Astrocyte of the spinal cord (primary cell): Measurements from ENCODE around the gene AK5.
A peak's percentile ranks its signal among the peaks of the same experiment; 100 is the strongest.
"Not testable (repeated sequence)": the region's sequence is repeated elsewhere in the genome, so short reads cannot be mapped to it uniquely, and the experiment has no call there.

Experiments used
- DNase-seq: peaks from one replicate; pipeline ENCODE4 v3.0.0; 2011; ENCODE audit warnings: low read depth, low spot score
- H3K4me3 ChIP-seq: 2 replicates; pipeline ENCODE4 v1.5.1; 2011; ENCODE audit warnings: low read depth, mild to moderate bottlenecking, low read length, moderate library complexity
- in situ Hi-C: cut with HindIII; loops from 2 replicates; pipeline ENCODE4 v1.10.0; 2017; ENCODE audit warnings: low sequenced_read_pairs
- TF ChIP-seq, protein P1 (sequence below): IDR thresholded peaks from 2 replicates; pipeline ENCODE4 v1.5.1; 2012; ENCODE audit warnings: low read depth, mild to moderate bottlenecking, low read length, inconsistent platforms

The AK5 gene

DNA sequence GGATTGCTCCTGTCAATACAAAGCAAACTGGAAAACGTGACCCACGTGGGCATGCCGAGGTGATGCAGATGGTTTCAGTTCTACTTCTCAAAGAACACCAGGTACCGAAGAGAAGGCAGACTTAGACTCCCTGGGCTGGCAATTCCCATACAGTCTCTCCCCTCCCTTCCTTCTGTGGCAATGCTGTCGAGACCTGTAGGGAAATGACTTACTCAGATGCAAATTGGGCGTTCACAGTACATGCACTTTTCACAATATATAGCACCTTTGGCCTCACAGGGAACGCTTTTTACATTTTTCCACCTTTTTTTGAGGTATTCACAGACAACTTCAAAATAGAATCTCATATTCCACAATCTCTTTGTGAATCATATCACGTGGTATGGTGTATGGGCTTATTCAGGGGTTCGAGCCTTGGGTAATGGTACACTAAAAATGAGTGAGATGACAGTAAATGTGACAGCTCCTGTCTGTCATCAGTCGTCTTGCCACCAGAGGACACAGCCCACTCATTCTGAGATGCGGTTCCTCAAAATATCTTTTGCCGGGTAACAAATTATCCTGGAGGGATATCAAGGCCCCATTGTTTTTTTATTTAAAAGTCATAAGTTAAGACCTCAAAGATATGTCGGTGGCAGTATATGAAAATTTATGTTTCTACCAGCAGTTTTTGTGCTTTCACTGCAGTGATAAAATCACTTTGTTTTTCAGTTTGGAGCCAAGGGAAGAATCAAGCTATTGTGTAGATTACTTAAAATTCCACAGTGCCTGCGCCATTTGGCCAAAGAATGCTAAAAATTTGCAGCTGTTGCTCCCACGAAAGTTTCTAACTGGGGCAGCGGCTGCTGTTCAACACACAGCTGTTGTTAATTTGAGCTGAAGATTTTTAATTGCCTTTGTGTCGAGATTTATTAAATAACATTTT lies 232.3 kb downstream of the AK5 start:
- peak; percentile 85 for DNase-seq
- TF ChIP-seq, protein P1, sequence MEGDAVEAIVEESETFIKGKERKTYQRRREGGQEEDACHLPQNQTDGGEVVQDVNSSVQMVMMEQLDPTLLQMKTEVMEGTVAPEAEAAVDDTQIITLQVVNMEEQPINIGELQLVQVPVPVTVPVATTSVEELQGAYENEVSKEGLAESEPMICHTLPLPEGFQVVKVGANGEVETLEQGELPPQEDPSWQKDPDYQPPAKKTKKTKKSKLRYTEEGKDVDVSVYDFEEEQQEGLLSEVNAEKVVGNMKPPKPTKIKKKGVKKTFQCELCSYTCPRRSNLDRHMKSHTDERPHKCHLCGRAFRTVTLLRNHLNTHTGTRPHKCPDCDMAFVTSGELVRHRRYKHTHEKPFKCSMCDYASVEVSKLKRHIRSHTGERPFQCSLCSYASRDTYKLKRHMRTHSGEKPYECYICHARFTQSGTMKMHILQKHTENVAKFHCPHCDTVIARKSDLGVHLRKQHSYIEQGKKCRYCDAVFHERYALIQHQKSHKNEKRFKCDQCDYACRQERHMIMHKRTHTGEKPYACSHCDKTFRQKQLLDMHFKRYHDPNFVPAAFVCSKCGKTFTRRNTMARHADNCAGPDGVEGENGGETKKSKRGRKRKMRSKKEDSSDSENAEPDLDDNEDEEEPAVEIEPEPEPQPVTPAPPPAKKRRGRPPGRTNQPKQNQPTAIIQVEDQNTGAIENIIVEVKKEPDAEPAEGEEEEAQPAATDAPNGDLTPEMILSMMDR: no peak
- H3K4me3 ChIP-seq: no peak overlapping the region
- in situ Hi-C loops: no loop called here

DNA sequence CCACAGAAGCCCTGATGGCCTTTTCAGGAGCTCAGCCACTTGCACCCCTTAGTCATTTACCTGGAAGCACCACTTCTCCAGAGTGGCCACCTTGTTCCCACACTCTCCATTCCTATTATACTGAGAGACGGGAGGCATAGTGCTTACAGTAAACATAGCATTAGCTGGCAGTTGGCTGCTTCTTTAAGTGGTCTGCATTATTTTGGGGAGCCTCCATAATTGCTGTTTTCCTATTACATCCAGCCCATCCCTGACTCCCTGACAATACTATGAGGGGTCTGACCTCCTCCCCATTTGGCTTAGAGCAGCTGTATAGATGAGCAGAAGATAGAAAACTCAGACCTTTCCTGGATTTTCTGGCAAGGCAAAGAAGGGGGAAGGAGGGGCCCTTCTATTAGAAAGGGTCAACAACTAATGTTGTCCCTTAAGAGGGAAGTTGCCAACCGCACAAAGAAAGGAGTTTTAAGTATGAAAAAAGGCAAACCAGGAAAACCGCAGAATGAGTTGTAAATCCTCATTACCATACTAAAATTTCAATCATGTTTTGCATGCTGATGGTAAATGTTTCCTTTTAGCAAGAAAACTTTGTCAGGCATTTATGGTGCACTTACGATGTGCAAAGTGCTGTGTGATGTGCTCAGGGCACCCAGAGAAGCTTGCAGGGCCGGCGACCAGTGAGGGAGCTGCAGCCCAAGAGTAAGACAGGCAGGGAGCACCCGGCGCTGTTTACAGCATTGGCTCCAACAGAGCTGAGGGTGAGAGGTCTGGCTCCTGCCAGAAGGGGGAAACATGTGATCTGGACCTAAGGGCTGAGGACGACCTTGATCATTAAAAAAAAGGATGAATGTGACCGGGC lies 233.3 kb downstream of the AK5 start:
- DNase-seq: peak; percentile 59
- H3K4me3 ChIP-seq: no peak overlapping the region
- TF ChIP-seq, protein P1: peak; percentile 32
- in situ Hi-C loops: no loop called here

DNA sequence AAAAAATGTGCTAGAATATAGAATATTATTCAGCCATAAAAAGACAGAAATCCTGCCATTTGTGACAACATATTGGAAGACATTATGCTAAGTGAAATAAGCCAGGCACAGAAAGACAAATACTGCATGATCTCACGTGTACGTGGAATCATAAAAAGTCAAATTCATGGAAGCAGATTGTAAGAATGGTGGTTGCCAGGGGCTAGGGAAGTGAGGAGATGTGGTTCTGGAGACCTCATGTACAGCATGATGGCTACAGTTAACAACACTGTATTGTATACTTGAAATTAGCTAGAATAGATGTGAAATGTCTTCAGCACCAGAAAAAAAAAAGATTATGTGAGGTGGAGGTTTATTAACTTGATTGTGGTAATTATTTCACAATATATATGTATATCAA lies 234.3 kb downstream of the AK5 start:
- in situ Hi-C loops: no loop called here
- H3K4me3 ChIP-seq: no peak overlapping the region
- TF ChIP-seq, protein P1: no peak
- DNase-seq: no peak

DNA sequence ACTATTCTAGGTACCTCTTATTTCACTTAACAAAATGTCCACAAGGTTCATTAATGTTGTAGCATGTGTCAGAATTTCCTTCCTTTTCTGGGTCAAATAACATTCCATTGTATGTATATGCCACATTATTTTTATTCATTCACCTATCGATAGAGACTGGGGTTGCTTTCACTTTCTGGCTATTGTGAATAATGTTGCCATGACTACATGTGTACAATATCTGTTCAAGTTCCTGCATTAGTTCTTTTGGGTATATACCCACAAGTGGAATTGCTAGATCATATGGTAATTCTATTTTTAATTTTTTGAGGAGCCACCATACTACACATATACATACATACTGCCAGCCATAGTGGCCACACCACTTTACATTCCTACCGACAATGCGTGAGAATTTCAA lies 242.2 kb downstream of the AK5 start:
- H3K4me3 ChIP-seq: no peak overlapping the region
- TF ChIP-seq, protein P1: no peak
- no peak for DNase-seq
- in situ Hi-C loops: no loop called here

DNA sequence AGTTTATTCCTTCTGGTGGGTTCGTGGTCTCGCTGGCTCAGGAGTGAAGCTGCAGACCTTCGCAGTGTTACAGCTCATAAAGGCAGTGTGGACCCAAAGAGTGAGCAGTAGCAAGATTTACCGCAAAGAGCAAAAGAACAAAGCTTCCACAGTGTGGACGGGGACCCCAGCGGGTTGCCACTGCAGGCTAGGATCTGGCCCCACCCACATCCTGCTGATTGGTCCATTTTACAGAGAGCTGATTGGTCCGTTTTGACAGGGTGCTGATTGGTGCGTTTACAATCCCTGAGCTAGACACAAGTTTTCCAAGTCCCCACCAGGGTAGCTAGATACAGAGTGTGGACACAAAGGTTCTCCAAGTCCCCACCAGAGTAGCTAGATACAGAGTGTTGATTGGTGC lies 249.3 kb downstream of the AK5 start:
- DNase-seq, H3K4me3 ChIP-seq, in situ Hi-C loops: not testable (repeated sequence)

DNA sequence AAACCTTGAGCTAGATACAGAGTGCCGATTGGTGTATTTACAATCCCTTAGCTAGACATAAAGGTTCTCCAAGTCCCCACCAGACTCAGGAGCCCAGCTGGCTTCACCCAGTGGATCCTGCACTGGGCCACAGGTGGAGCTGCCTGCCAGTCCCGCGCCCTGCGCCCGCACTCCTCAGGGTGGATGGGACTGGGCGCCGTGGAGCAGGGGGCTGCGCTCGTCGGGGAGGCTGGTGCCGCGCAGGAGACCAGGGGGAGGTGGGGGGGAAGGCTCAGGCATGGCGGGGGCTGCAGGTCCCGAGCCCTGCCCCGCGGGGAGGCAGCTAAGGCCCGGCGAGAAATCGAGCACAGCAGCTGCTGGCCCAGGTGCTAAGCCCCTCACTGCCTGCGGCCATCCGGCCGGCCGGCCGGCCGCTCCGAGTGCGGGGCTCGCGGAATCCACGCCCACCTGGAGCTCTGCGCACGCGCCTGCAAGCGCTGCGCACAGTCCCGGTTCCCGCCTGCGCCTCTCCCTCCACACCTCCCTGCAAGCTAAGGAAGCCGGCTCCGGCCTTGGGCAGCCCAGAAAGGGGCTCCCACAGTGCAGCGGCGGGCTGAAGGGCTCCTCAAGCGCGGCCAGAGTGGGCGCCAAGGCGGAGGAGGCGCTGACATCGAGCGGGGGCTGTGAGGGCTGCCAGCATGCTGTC lies 249.9 kb downstream of the AK5 start:
- H3K4me3 ChIP-seq, DNase-seq, in situ Hi-C loops: not testable (repeated sequence)

DNA sequence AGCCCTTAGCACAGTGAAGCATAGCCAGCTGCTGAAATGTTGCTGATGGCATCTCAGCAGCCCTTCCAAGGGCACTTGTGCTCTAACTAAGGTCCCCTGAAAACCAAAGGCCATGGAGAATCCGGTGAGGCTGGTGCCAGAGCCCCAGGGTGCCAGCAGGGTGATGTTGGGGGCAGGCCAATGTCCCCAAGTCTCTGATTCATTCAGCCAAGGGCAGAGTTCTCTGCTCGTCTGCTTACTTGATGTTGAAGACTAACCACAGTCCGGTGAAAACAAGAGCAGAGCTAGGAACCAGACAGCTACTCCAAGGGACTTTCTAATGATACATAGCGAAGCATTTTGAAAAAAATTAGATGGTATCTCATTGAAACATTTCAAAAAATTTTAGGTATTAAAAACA lies 250.8 kb downstream of the AK5 start:
- DNase-seq: no peak
- in situ Hi-C loops: no loop called here
- TF ChIP-seq, protein P1: no peak
- H3K4me3 ChIP-seq: no peak overlapping the region
